NCI-H2107 treated with DMSO at 0.1 percent for 48 hours (cell line): ENCODE results near the gene FGF12.

ENCODE experiments used
- DNase-seq: peaks from one replicate; lab custom pipeline; 2025; ENCODE audit not compliant: unreplicated experiment; lab: John Stamatoyannopoulos, UW

The FGF12 gene

GRCh38 chr3:192207651-192208050 is 519.7 kb downstream of the FGF12 start:
- DNase-seq = peak; percentile 71

GRCh38 chr3:192207239-192207638 is 520.1 kb downstream of the FGF12 start:
- no peak for DNase-seq

DNA sequence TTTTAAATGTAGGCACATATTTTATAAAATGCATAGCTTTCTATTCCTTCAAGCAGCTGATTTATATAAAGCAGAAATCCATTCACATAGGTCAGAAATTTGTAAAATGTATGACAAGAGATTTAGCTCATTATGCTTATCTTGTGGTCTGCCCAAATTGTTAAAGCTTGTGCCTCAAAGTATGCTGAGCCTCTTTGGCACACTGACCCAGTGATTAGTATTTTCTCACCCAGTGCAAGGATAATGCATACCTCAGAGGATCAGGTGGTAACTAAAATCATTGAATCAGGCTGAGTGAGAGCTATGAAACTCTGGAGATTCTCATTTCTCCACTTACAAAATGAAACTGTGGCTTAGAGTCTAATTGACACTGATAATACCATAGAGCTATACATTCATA is 533.3 kb downstream of the FGF12 start:
- DNase-seq = no peak

DNA sequence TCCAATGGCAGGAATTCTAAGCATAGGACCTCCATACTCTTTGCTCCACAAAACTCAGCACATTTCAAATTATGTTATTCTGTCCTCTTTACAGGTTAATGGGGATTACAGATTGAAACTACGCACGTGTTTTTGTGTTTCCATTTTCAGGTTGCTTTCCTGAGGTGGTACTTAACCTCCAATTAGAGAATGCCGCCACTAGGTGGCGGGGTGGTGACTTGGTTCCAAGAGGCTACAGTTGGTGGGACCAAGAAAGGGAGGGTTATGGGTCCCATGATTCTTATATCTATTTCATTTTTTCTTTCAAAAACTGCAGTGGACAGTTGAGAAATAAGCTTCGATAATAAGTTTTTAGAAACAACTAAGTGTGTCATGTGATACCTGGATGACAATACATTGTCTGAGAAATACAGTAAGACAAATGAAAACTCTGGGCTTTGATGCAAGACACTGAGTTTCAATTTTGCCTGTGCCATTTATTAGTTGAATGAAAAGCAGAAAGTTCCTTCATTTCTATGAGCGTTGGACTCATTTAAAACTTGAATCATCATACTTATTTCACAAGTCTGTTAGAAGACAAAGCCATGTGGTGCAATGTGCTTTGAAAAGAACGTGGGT is 539.0 kb downstream of the FGF12 start:
- peak; percentile 75 for DNase-seq

DNA sequence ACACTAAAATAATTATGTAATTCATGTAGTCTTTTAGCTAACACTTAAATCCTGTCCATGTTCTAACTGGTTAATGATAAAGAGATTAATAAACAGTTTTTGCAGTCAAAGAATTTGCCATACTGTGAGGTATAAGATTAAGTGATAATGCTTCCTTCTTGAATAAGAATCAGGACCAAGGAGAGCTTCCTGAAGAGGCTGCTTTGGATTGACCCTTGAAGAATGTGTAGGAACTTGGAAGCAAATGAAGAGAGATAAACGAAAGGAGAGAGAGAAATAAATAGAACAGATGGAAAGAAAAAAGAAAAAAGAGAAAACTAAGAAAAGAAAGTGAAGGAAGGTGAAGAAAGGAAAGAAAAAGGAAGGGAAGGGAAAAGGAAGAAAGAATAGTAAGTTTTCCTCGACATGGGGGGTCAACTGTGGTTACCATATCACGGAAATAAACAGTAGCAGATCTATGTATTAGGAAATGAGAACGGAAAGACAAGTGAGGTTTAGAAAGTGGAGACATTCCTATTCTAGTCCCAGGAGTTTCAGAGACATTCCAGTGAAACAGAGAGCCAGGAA is 539.8 kb downstream of the FGF12 start:
- no peak for DNase-seq

- no peak for DNase-seq
Observed at GRCh38 chr3:192186498-192186897, 540.8 kb downstream of the FGF12 start.

DNA sequence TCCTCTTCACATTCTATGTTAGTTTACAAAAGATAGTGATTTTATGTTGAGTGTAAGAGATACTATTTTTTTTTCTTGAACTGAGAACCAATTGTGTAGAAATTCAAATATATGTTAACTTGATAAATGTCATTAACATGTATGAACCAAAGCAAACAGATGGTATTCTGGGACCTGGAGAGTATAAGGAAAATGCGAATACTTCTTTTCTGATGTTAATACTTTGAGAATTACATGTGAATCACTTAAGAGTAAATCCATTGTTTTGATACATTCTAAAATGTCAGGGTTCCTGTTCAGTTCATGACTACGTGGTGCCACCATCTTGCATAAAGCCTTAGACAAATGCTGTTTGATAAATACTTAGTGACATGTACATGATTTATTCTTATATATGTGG is 541.3 kb downstream of the FGF12 start:
- no peak for DNase-seq

DNA sequence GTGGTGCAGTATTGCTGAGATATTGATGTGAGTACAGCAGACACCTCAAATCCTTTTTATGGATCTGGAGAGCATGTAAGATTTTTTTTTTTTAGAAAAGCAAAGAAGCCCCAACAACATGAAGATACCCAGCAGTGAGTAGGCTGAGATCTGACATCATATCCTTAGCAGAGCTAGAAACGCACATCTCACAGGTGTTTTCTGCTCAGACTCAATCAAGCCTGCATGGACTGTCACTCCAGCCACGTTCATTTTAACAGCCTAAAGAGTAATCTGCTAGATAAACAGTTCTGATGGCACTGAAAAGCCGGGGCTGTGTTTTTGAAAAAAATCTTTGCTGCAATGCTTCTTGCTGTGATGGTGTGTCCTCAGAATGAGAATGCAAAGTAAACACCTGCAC is 544.2 kb downstream of the FGF12 start:
- no peak for DNase-seq

GRCh38 chr3:192181151-192181550 is 546.2 kb downstream of the FGF12 start:
- DNase-seq = no peak

DNA sequence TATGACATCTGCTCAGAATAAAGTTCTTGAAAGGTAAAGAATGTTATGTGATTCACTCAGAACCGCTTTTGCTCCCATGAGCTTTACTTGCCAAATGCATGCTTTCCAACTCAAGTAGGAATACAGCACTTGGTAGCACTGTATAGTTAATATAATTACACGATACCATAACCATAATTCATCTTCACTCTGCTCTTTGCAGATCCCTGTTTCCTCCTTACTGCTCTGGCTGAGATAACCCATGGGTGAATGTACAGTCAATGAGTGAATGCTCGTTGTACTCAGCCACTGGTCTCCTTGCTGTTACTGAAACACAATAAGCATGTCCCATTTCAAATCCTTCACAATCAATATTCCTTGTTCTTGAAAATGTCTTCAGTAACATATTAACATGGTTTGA is 550.0 kb downstream of the FGF12 start:
- no peak for DNase-seq

DNA sequence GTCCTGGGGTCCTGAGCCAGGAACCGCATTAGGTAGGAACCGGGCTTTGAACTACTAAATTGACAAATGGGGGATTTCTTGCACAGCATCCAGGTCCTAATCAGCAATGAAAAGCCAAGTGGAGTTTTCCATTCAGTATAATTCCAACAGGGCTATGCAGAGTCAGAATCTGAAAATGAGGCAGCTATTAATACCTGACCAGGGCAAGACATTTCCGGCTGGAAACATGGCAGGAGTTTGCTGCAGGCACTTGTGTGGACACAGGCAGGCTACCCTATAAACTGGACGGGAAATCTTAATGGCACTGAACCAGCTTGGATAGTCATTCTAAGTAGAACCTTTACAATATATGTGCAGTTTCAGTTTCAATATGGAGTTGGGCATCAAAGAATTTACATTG is 553.1 kb downstream of the FGF12 start:
- DNase-seq = no peak

DNA sequence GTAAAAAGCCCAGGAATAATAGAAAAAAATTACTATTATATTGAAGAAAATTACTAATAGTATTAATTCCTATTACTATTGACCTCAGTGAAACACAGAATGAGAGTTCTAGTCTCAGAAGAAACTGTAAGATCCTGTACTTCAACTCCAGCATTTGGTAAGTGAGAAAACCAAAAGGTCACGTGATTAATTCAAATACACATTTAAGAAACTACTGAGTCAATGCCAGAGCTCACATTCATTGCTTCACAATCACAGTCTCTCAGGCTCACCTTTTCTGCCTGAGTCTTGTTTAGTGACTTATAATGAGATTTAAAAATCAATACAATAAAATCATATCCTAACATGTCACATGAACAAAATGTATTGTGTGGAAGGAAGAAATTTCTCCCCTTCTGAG is 556.1 kb downstream of the FGF12 start:
- no peak for DNase-seq

DNA sequence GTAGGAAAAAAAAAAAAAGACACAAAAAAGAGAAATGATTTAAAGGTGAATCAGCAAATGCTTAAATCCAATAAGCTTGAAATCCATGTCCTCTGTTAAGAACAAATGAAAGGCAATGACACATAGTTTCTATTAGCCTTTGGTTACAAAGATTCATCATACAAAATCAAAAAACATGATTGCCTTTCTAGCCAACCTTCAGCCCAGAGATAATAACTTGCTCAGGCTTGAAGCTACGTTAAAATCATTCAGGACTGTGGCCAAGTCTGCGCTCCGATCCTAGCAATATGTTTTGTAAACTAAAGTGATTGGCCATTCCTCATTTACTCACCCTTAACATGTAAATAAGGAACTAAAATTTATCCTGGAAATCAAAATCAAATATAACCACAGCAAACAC is 556.7 kb downstream of the FGF12 start:
- DNase-seq = no peak

GRCh38 chr3:192170031-192170430 is 557.3 kb downstream of the FGF12 start:
- DNase-seq = no peak

GRCh38 chr3:192169332-192169915 is 557.9 kb downstream of the FGF12 start:
- DNase-seq = no peak

- no peak for DNase-seq
Observed at GRCh38 chr3:192168202-192168601, 559.1 kb downstream of the FGF12 start.

DNA sequence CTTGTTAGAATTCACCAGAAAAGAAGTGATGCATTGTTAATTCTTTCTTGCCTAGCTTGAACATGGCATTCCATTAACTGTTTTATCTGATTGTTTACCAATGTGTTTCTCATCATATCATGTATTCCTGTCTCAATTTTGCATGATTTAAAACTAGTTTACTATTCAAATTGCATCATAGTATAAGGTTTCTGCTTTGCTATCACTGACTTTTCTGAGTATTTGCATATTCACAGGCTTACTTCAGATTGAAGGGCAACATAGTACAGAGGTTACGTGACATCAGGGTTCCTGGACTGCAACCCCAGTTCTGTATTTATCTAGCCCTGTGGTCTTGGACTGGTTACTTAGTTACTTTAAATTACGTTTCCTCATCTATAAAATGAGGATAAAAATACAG is 561.8 kb downstream of the FGF12 start:
- DNase-seq = no peak

- DNase-seq = no peak
Observed at GRCh38 chr3:192161661-192162060, 565.7 kb downstream of the FGF12 start.

- DNase-seq = no peak
Observed at GRCh38 chr3:192156382-192156781, 571.0 kb downstream of the FGF12 start.

DNA sequence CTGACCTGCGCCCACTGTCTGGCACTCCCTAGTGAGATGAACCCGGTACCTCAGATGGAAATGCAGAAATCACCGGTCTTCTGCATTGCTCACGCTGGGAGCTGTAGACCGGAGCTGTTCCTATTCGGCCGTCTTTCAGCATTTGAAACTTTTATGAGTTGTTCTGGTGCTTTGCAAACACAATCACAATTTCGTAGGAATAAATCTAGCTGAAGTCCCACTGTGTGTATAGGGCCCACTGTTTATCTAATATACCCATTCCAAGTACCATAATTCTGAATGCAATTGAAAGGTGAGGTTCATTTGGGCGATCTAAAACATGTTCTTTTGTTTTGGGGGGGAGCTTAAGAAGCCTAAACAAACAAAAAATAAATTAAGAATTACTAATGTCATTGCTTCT is 572.1 kb downstream of the FGF12 start:
- no peak for DNase-seq

- no peak for DNase-seq
Observed at GRCh38 chr3:192133271-192133670, 594.1 kb downstream of the FGF12 start.

- DNase-seq = peak; percentile 62
Observed at GRCh38 chr3:192130534-192131132, 596.7 kb downstream of the FGF12 start.
